ENCODE results near the gene EXTL1.

The EXTL1 gene

DNA sequence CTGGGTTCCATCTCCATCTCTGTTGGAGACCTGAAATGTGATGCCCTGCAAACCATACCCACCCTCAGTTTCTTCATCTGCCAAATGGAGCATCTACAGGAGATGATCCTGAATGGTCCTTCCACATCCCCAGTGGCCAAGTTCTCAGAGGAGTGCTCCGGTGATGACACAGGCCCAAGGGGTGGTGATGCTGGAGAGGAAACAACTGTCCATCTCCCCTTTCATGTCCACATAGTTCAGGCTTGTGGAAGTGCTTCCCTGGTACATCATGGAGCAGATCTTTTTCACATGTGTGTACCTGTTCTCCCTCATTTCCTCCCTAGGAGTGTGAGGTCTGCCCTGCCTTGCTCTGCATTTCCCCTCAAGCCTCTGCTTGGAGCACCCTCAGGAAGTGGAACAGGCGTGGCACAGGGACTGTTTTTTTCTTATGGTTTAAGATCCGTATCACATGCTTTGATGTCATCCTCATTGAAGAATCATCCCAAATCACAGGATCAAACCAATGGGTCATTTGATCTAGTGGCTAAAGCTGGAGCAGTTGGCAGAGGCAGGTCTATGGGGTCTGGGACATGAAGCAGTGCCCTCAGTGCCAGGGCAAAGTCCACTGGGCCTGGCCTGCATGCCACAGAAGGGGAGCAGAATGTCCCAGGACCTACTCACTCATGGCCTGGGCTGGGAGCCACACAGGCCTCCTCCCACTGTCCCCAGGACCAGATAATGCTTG is 54.0 kb downstream of the EXTL1 start:
- no peak for TF ChIP-seq CTCF (IDR thresholded peaks at IDR 0.05; ENCODE audit: low read depth, low read length)
- no peak overlapping the region for H3K4me3 ChIP-seq (replicated peaks in 1 of 2; ENCODE audit: low read depth in 2 of 2, low read length in 2 of 2)
- no peak for DNase-seq (ENCODE audit: low read depth in 2 of 2)

DNA sequence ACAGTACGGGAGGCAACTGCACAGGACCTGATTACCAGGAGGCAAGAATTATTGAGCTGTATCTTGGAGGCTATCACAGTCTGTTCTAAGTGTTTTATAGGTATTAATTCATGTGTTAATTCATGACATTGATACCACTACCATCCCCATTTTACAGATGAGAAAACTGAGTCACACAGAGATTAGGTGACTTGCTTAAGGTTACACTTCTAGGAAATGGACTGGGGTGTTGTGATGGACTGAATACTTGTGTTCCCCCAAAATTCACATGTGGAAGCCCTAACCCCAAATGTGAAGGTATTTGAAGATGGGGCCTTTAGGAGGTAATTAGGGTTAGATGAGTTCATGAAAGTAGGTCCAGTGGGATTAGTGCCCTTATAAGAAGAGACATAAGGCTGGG is 55.9 kb downstream of the EXTL1 start:
- DNase-seq (ENCODE audit: low read depth in 2 of 2): no peak
- no peak for TF ChIP-seq CTCF (IDR thresholded peaks at IDR 0.05; ENCODE audit: low read depth, low read length)
- no peak overlapping the region for H3K4me3 ChIP-seq (replicated peaks in 1 of 2; ENCODE audit: low read depth in 2 of 2, low read length in 2 of 2)

GRCh38 chr1:26078286-26079177 is 57.0 kb downstream of the EXTL1 start:
- no peak overlapping the region for H3K4me3 ChIP-seq (replicated peaks in 1 of 2; ENCODE audit: low read depth in 2 of 2, low read length in 2 of 2)
- no peak for TF ChIP-seq CTCF (IDR thresholded peaks at IDR 0.05; ENCODE audit: low read depth, low read length)
- no peak for DNase-seq (ENCODE audit: low read depth in 2 of 2)

- no peak overlapping the region for H3K4me3 ChIP-seq (replicated peaks in 1 of 2; ENCODE audit: low read depth in 2 of 2, low read length in 2 of 2)
- no peak for TF ChIP-seq CTCF (IDR thresholded peaks at IDR 0.05; ENCODE audit: low read depth, low read length)
- no peak for DNase-seq (ENCODE audit: low read depth in 2 of 2)
Observed at GRCh38 chr1:26079178-26079563, 57.6 kb downstream of the EXTL1 start.

- no peak overlapping the region for H3K4me3 ChIP-seq (replicated peaks in 1 of 2; ENCODE audit: low read depth in 2 of 2, low read length in 2 of 2)
- no peak for TF ChIP-seq CTCF (IDR thresholded peaks at IDR 0.05; ENCODE audit: low read depth, low read length)
- no peak for DNase-seq (ENCODE audit: low read depth in 2 of 2)
Observed at GRCh38 chr1:26079960-26080814, 58.6 kb downstream of the EXTL1 start.

- TF ChIP-seq CTCF (IDR thresholded peaks at IDR 0.05; ENCODE audit: low read depth, low read length): no peak
- no peak for DNase-seq (ENCODE audit: low read depth in 2 of 2)
- no peak overlapping the region for H3K4me3 ChIP-seq (replicated peaks in 1 of 2; ENCODE audit: low read depth in 2 of 2, low read length in 2 of 2)
Observed at GRCh38 chr1:26081267-26082019, 59.9 kb downstream of the EXTL1 start.

All from cardiac fibroblast (primary cell).